ENCODE results near the gene PMFBP1.

The PMFBP1 gene

GRCh38 chr16:72179204-72179970, 7.4 kb upstream of the PMFBP1 start:
- DNase-seq: no peak

- no peak for DNase-seq
Observed at GRCh38 chr16:72174726-72175125, 2.8 kb upstream of the PMFBP1 start.

GRCh38 chr16:72173997-72174396, 2.0 kb upstream of the PMFBP1 start:
- no peak for DNase-seq

- DNase-seq: no peak
Observed at GRCh38 chr16:72171236-72171635, 719 bp downstream of the PMFBP1 start.

GRCh38 chr16:72169708-72170107, 2.2 kb downstream of the PMFBP1 start:
- DNase-seq: no peak

GRCh38 chr16:72168365-72168764, 3.6 kb downstream of the PMFBP1 start:
- DNase-seq: no peak

GRCh38 chr16:72166954-72167561, 4.9 kb downstream of the PMFBP1 start:
- DNase-seq: no peak

GRCh38 chr16:72166151-72166550, 5.8 kb downstream of the PMFBP1 start:
- no peak for DNase-seq

- DNase-seq: no peak
Observed at GRCh38 chr16:72164691-72165090, 7.3 kb downstream of the PMFBP1 start.

- DNase-seq: no peak
Observed at GRCh38 chr16:72162105-72162692, 9.8 kb downstream of the PMFBP1 start.

- DNase-seq: peak; percentile 55
Observed at GRCh38 chr16:72159801-72160200, 12.2 kb downstream of the PMFBP1 start.

GRCh38 chr16:72159386-72159785, 12.6 kb downstream of the PMFBP1 start:
- DNase-seq: no peak

GRCh38 chr16:72149676-72150464, 22.1 kb downstream of the PMFBP1 start:
- DNase-seq: no peak

- no peak for DNase-seq
Observed at GRCh38 chr16:72142476-72142875, 29.5 kb downstream of the PMFBP1 start.

- no peak for DNase-seq
Observed at GRCh38 chr16:72139908-72140307, 32.0 kb downstream of the PMFBP1 start.

GRCh38 chr16:72138064-72138572, 33.8 kb downstream of the PMFBP1 start:
- no peak for DNase-seq

- DNase-seq: no peak
Observed at GRCh38 chr16:72137380-72138063, 34.4 kb downstream of the PMFBP1 start.

- no peak for DNase-seq
Observed at GRCh38 chr16:72134507-72134906, 37.4 kb downstream of the PMFBP1 start.

GRCh38 chr16:72132726-72133125, 39.2 kb downstream of the PMFBP1 start:
- no peak for DNase-seq

GRCh38 chr16:72131036-72131435, 40.9 kb downstream of the PMFBP1 start:
- no peak for DNase-seq

GRCh38 chr16:72129976-72130656, 41.8 kb downstream of the PMFBP1 start:
- no peak for DNase-seq

- DNase-seq: no peak
Observed at GRCh38 chr16:72128701-72129100, 43.3 kb downstream of the PMFBP1 start.
